HepG2 (cell line): ENCODE results near the gene HAGH. TPM values are rescaled to one million over a fixed set of nuclear protein-coding genes. Genes with fewer than 3 reads are reported as not detected.

Experiments used
- CBFB ChIP-seq: sonication (generic); formaldehyde crosslinking; IDR thresholded peaks from 2 replicates; pipeline ENCODE4 v1.4.0; 2020; ENCODE audit warnings: missing genetic modification reagents
- CERS6 ChIP-seq: sonication (generic); formaldehyde crosslinking; IDR thresholded peaks from 2 replicates; pipeline ENCODE4 v1.5.0; 2020; ENCODE audit warnings: missing genetic modification reagents
- CHCHD3 ChIP-seq: sonication (generic); formaldehyde crosslinking; IDR thresholded peaks from 2 replicates; pipeline ENCODE4 v1.8.0; 2022; ENCODE audit warnings: mild to moderate bottlenecking, missing genetic modification reagents, moderate library complexity
- DNMT1 ChIP-seq: sonication (generic); formaldehyde crosslinking; IDR thresholded peaks from 2 replicates; pipeline ENCODE4 v1.5.1; 2020; ENCODE audit warnings: mild to moderate bottlenecking, missing genetic modification reagents
- HES4 ChIP-seq: sonication (generic); formaldehyde crosslinking; IDR thresholded peaks from 2 replicates; pipeline ENCODE4 v1.9.0; 2021; ENCODE audit warnings: mild to moderate bottlenecking, missing genetic modification reagents, borderline replicate concordance
- NBN ChIP-seq: fragments of 450-650 bp; conservative IDR thresholded peaks from 2 replicates; pipeline ENCODE4 v1.6.1; 2017
- NFIB ChIP-seq: sonication (generic); formaldehyde crosslinking; IDR thresholded peaks from 2 replicates; pipeline ENCODE4 v1.9.0; 2021; ENCODE audit warnings: missing genetic modification reagents, mild to moderate bottlenecking, borderline replicate concordance
- NFYB ChIP-seq: sonication (generic); formaldehyde crosslinking; IDR thresholded peaks from 2 replicates; pipeline ENCODE4 v1.4.0; 2020; ENCODE audit warnings: missing genetic modification reagents
- PCBP2 ChIP-seq: fragments of 200-400 bp; formaldehyde crosslinking; optimal IDR thresholded peaks from 2 replicates; pipeline ENCODE3; 2018; ENCODE audit warnings: low read length, low read depth; ENCODE audit not compliant: poor library complexity, severe bottlenecking
- SOX13 ChIP-seq, 3 experiments: fragments of 450-650 bp in 1 of 3; sonication (generic) in 1 of 3; formaldehyde crosslinking in 1 of 3; IDR thresholded peaks in 2 of 3; conservative IDR thresholded peaks in 1 of 3; 2 replicates each; pipeline versions ENCODE4 v1.5.0 to v1.6.1; 2016 to 2020; ENCODE audit warnings: antibody characterized with exemption in 1 of 3, mild to moderate bottlenecking in 1 of 3, missing compliant biosample characterization in 1 of 3, missing genetic modification reagents in 1 of 3, moderate library complexity in 1 of 3
- ZFYVE20 ChIP-seq: sonication (generic); formaldehyde crosslinking; IDR thresholded peaks from 2 replicates; pipeline ENCODE4 v1.8.0; 2023; ENCODE audit warnings: low read depth, mild to moderate bottlenecking, moderate library complexity, missing genetic modification reagents, borderline replicate concordance
- ZMYM4 ChIP-seq: sonication (generic); formaldehyde crosslinking; IDR thresholded peaks from 2 replicates; pipeline ENCODE4 v1.8.1; 2023; ENCODE audit warnings: mild to moderate bottlenecking, missing genetic modification reagents
- ZNF564 ChIP-seq: sonication (generic); formaldehyde crosslinking; IDR thresholded peaks from 2 replicates; pipeline ENCODE4 v1.8.1; 2023; ENCODE audit warnings: mild to moderate bottlenecking, missing genetic modification reagents
- ZNF569 ChIP-seq: sonication (generic); formaldehyde crosslinking; IDR thresholded peaks from 2 replicates; pipeline ENCODE4 v1.5.0; 2020; ENCODE audit warnings: mild to moderate bottlenecking, missing genetic modification reagents, moderate library complexity, borderline replicate concordance
- ZNF773 ChIP-seq: sonication (generic); formaldehyde crosslinking; IDR thresholded peaks from 2 replicates; pipeline ENCODE4 v1.4.0; 2020; ENCODE audit warnings: missing genetic modification reagents, borderline replicate concordance
- ZNF788 ChIP-seq: sonication (generic); formaldehyde crosslinking; IDR thresholded peaks from 2 replicates; pipeline ENCODE4 v1.5.0; 2020; ENCODE audit warnings: mild to moderate bottlenecking, missing genetic modification reagents, borderline replicate concordance
- polyA plus RNA-seq, 8 experiments: library from polyadenylated mRNA; depleted of rRNA in 3 of 8; stranded (reverse) in 7 of 8; unstranded in 1 of 8; fragments of >200 nt; fragmentation: Illumina TruSeq in 4 of 8; extraction: Trizol in 4 of 8; gene quantifications; 2 replicates each; pipeline versions ENCODE4 v1.2.1 to v1.2.3, GENCODE V29; 2011 to 2016; ENCODE audit warnings: low read depth in 4 of 8, missing spikeins in 1 of 8, mixed read lengths in 1 of 8; ENCODE audit not compliant: insufficient read depth in 1 of 8
- total RNA-seq, 5 experiments: library from RNA; depleted of rRNA; stranded (reverse); fragments of >200 nt; fragmentation: Illumina TruSeq; extraction: Trizol; gene quantifications; 2 replicates each; pipeline ENCODE4 v1.2.3, GENCODE V29; 2016; ENCODE audit warnings: low read depth in 1 of 5
- TF ChIP-seq, protein P1 (sequence below): sonication (generic); formaldehyde crosslinking; IDR thresholded peaks from 2 replicates; pipeline ENCODE4 v1.4.0; 2020; ENCODE audit warnings: missing genetic modification reagents, borderline replicate concordance
- TF ChIP-seq, protein P2 (sequence below): sonication (generic); formaldehyde crosslinking; IDR thresholded peaks from 2 replicates; pipeline ENCODE4 v1.4.0; 2020; ENCODE audit warnings: missing genetic modification reagents
- TF ChIP-seq, protein P3 (sequence below): sonication (generic); formaldehyde crosslinking; IDR thresholded peaks from 2 replicates; pipeline ENCODE4 v1.4.0; 2020; ENCODE audit warnings: mild to moderate bottlenecking, missing genetic modification reagents

HAGH gene
- total and polyA plus RNA-seq, 2 of the 13 experiments (the other 11 are each of a cell fraction or from before 2014, with no cell fraction given) = 70.4 to 95.4 TPM

- TF ChIP-seq, protein P1, sequence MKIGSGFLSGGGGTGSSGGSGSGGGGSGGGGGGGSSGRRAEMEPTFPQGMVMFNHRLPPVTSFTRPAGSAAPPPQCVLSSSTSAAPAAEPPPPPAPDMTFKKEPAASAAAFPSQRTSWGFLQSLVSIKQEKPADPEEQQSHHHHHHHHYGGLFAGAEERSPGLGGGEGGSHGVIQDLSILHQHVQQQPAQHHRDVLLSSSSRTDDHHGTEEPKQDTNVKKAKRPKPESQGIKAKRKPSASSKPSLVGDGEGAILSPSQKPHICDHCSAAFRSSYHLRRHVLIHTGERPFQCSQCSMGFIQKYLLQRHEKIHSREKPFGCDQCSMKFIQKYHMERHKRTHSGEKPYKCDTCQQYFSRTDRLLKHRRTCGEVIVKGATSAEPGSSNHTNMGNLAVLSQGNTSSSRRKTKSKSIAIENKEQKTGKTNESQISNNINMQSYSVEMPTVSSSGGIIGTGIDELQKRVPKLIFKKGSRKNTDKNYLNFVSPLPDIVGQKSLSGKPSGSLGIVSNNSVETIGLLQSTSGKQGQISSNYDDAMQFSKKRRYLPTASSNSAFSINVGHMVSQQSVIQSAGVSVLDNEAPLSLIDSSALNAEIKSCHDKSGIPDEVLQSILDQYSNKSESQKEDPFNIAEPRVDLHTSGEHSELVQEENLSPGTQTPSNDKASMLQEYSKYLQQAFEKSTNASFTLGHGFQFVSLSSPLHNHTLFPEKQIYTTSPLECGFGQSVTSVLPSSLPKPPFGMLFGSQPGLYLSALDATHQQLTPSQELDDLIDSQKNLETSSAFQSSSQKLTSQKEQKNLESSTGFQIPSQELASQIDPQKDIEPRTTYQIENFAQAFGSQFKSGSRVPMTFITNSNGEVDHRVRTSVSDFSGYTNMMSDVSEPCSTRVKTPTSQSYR = no peak
- peak; percentile 93 for TF ChIP-seq ZNF788 (CRISPR knock-in tag)
- no peak for TF ChIP-seq NBN
- peak; percentile 91 for TF ChIP-seq CBFB (CRISPR knock-in tag)
- peak; percentile 45 for TF ChIP-seq NFYB
- TF ChIP-seq, protein P2, sequence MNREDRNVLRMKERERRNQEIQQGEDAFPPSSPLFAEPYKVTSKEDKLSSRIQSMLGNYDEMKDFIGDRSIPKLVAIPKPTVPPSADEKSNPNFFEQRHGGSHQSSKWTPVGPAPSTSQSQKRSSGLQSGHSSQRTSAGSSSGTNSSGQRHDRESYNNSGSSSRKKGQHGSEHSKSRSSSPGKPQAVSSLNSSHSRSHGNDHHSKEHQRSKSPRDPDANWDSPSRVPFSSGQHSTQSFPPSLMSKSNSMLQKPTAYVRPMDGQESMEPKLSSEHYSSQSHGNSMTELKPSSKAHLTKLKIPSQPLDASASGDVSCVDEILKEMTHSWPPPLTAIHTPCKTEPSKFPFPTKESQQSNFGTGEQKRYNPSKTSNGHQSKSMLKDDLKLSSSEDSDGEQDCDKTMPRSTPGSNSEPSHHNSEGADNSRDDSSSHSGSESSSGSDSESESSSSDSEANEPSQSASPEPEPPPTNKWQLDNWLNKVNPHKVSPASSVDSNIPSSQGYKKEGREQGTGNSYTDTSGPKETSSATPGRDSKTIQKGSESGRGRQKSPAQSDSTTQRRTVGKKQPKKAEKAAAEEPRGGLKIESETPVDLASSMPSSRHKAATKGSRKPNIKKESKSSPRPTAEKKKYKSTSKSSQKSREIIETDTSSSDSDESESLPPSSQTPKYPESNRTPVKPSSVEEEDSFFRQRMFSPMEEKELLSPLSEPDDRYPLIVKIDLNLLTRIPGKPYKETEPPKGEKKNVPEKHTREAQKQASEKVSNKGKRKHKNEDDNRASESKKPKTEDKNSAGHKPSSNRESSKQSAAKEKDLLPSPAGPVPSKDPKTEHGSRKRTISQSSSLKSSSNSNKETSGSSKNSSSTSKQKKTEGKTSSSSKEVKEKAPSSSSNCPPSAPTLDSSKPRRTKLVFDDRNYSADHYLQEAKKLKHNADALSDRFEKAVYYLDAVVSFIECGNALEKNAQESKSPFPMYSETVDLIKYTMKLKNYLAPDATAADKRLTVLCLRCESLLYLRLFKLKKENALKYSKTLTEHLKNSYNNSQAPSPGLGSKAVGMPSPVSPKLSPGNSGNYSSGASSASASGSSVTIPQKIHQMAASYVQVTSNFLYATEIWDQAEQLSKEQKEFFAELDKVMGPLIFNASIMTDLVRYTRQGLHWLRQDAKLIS (CRISPR knock-in tag) = peak; percentile 57; the same call in 1 of the 2 replicates
- peak; percentile 86 for TF ChIP-seq ZNF564 (CRISPR knock-in tag)
- TF ChIP-seq ZNF773 (CRISPR knock-in tag) = peak; percentile 88; the same call in 1 of the 2 replicates
- TF ChIP-seq DNMT1 (CRISPR knock-in tag) = peak; percentile 94
- TF ChIP-seq HES4 = no peak
- TF ChIP-seq, protein P3, sequence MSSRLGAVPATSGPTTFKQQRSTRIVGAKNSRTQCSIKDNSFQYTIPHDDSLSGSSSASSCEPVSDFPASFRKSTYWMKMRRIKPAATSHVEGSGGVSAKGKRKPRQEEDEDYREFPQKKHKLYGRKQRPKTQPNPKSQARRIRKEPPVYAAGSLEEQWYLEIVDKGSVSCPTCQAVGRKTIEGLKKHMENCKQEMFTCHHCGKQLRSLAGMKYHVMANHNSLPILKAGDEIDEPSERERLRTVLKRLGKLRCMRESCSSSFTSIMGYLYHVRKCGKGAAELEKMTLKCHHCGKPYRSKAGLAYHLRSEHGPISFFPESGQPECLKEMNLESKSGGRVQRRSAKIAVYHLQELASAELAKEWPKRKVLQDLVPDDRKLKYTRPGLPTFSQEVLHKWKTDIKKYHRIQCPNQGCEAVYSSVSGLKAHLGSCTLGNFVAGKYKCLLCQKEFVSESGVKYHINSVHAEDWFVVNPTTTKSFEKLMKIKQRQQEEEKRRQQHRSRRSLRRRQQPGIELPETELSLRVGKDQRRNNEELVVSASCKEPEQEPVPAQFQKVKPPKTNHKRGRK (CRISPR knock-in tag) = no peak
- TF ChIP-seq ZNF569 (CRISPR knock-in tag) = no peak
- TF ChIP-seq SOX13 (IDR thresholded peaks at IDR 0.05) = no peak
- TF ChIP-seq SOX13 (CRISPR knock-in tag; conservative IDR thresholded peaks at IDR 0.05 in 1 of 2, IDR thresholded peaks at IDR 0.05 in 1 of 2) = 0 out of 4 replicates have a peak, but pooled peaks of 1 of the 2 experiments have one; percentile 32
- TF ChIP-seq CERS6 (CRISPR knock-in tag) = no peak
- TF ChIP-seq CHCHD3 (CRISPR knock-in tag) = no peak
- no peak for TF ChIP-seq NFIB
- TF ChIP-seq ZFYVE20 = no peak
- peak; percentile 89 for TF ChIP-seq ZMYM4
- no peak for TF ChIP-seq PCBP2
Measured at GRCh38 chr16:1772908-1773702, 53.5 kb downstream of the HAGH start, which contains the start of gene MRPS34 (continued).
